Endothelial cell (in vitro differentiated cells): ENCODE data around the gene FADS3. TPM values are rescaled to one million over a fixed set of nuclear protein-coding genes. Genes with fewer than 3 reads are reported as not detected.
A peak's percentile ranks its signal among the peaks of the same experiment; 100 is the strongest.

Experiments
- DNase-seq: peaks from one replicate; pipeline ENCODE4 v3.0.0; 2021; ENCODE audit warnings: low spot score
- H3K27ac Mint-ChIP-seq: one replicate; pipeline ENCODE4 v1.8.0; 2021; ENCODE audit warnings: mixed read lengths, inconsistent platforms; ENCODE audit not compliant: unreplicated experiment
- H3K27me3 Mint-ChIP-seq: one replicate; pipeline ENCODE4 v1.8.0; 2021; ENCODE audit warnings: mild to moderate bottlenecking, moderate library complexity, mixed read lengths, inconsistent platforms; ENCODE audit not compliant: unreplicated experiment
- H3K36me3 Mint-ChIP-seq: one replicate; pipeline ENCODE4 v1.8.0; 2021; ENCODE audit warnings: mild to moderate bottlenecking, low read depth, mixed read lengths, inconsistent platforms; ENCODE audit not compliant: unreplicated experiment
- H3K4me1 Mint-ChIP-seq: one replicate; pipeline ENCODE4 v1.8.0; 2021; ENCODE audit warnings: mild to moderate bottlenecking, mixed read lengths, inconsistent platforms; ENCODE audit not compliant: unreplicated experiment
- H3K4me3 Mint-ChIP-seq: one replicate; pipeline ENCODE4 v1.8.0; 2021; ENCODE audit warnings: mild to moderate bottlenecking, mixed read lengths, inconsistent platforms; ENCODE audit not compliant: unreplicated experiment
- H3K9me3 Mint-ChIP-seq: one replicate; pipeline ENCODE4 v1.8.0; 2021; ENCODE audit warnings: mixed read lengths, inconsistent platforms; ENCODE audit not compliant: unreplicated experiment
- microRNA-seq: library from miRNA; unstranded; fragments of <30 nt; microRNA quantifications from one replicate; pipeline ENCODE4, GENCODE V29; 2020; ENCODE audit not compliant: unreplicated experiment
- total RNA-seq: library from RNA; stranded (reverse); fragmentation: NEBNext Ultra II Directional; extraction: Animal tissue kit (Norgen Biotek cat#: 25700); gene quantifications from one replicate; pipeline ENCODE4 v1.2.1, GENCODE V29; 2021; ENCODE audit not compliant: unreplicated experiment
- TF ChIP-seq, protein P1 (sequence below): fragments of 200-600 bp; sonication (generic); IDR thresholded peaks from one replicate; pipeline ENCODE4 v1.5.0; 2021; ENCODE audit warnings: antibody characterized with exemption; ENCODE audit not compliant: unreplicated experiment

FADS3 gene
- total RNA-seq, 1 donor from 2014 or later, result 42.0 TPM

DNA sequence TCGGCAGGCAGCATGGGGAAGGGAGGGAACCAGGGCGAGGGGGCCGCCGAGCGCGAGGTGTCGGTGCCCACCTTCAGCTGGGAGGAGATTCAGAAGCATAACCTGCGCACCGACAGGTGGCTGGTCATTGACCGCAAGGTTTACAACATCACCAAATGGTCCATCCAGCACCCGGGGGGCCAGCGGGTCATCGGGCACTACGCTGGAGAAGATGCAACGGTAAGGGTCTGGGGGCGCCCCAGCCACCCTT lies 63.0 kb downstream of the FADS3 start:
- peak overlapping the region; percentile 98 for H3K4me3 Mint-ChIP-seq
- H3K9me3 Mint-ChIP-seq, result no peaks in the 10 kb centered on the region
- H3K4me1 Mint-ChIP-seq, result peaks cover 49% of the 10 kb centered on the region
- peaks cover 16% of the 10 kb centered on the region for H3K36me3 Mint-ChIP-seq
- peaks cover 15% of the 10 kb centered on the region for H3K27me3 Mint-ChIP-seq
- TF ChIP-seq, protein P1, sequence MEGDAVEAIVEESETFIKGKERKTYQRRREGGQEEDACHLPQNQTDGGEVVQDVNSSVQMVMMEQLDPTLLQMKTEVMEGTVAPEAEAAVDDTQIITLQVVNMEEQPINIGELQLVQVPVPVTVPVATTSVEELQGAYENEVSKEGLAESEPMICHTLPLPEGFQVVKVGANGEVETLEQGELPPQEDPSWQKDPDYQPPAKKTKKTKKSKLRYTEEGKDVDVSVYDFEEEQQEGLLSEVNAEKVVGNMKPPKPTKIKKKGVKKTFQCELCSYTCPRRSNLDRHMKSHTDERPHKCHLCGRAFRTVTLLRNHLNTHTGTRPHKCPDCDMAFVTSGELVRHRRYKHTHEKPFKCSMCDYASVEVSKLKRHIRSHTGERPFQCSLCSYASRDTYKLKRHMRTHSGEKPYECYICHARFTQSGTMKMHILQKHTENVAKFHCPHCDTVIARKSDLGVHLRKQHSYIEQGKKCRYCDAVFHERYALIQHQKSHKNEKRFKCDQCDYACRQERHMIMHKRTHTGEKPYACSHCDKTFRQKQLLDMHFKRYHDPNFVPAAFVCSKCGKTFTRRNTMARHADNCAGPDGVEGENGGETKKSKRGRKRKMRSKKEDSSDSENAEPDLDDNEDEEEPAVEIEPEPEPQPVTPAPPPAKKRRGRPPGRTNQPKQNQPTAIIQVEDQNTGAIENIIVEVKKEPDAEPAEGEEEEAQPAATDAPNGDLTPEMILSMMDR, result no peak
- peak overlapping the region; percentile 42 for H3K27ac Mint-ChIP-seq
- no peak for DNase-seq

DNA sequence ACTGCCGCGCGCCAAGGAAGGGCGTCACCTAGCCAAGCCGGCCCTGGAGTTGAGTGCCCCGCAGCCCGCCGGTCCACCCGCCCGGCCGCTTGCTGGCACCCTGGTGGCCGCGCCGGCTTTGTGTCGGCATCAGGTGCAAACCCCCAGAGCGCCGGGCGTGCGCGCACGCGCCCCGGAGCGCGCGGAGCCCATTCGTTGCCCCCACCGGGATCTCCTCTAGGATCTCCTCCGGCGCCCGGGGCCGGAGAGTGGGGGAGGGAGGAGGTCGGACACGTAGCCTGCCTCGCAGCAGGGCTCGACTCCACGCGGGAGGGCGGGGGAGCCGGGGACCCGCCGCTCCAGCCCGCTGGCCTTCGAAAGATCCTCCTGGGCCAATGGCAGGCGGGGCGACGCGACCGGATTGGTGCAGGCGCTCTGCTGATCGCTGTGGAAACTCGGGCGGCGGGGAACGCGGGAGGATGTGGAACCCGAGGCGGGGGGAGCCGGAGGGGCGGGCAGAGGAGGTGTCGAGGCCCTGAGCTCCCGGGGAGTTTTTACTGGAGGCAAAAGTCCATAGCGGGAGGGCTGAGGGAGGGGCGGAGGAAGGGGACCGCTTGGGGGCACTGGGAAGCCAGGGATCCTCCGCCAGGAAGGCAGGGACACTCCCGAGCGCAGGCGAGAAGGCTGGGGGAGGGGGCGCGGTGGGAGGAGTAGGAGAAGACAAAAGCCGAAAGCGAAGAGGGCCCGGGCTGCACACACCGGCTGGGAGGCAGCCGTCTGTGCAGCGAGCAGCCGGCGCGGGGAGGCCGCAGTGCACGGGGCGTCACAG lies 63.6 kb downstream of the FADS3 start, which contains the start of gene FADS2:
Gene FADS2 (plus strand): TSS at position 730 of the 808 bp plus-strand sequence. CDS start 91 bp downstream, outside the sequence.
- peak within 1 kb of the TSS; percentile 89 for H3K27ac Mint-ChIP-seq
- H3K27me3 Mint-ChIP-seq, result peaks cover 10% of the 10 kb centered on the region
- TF ChIP-seq, protein P1, result peak; percentile 8
- no peaks in the 10 kb centered on the region for H3K9me3 Mint-ChIP-seq
- peaks cover 44% of the 10 kb centered on the region for H3K4me1 Mint-ChIP-seq
- peaks cover 11% of the 10 kb centered on the region for H3K36me3 Mint-ChIP-seq
- peak; percentile 93 for DNase-seq
- H3K4me3 Mint-ChIP-seq, result peak within 1 kb of the TSS; percentile 98

- Mint-ChIP-seq H3K4me3 (peak overlapping the region; percentile 86), H3K4me1 (peaks cover 39% of the 10 kb centered on the region), H3K27me3 (peaks cover 9% of the 10 kb centered on the region), H3K9me3 (no peaks in the 10 kb centered on the region), H3K27ac (peak overlapping the region; percentile 89), H3K36me3 (peaks cover 7% of the 10 kb centered on the region)
- TF ChIP-seq, protein P1, result no peak
- DNase-seq, result no peak
Measured at GRCh38 chr11:61826930-61827570, 64.3 kb downstream of the FADS3 start.

Small RNA genes within 50 kb of the gene (microRNA-seq; reads per million reads assigned to microRNA genes)
- 3.6 reads per million, percentile 42 among the genes with 10 or more reads in this experiment for gene MIR6746

Other genes starting within 250 kb of the FADS3 start
- gene DAGLA, start 211.2 kb downstream of the FADS3 start, total RNA-seq, result 3.2 TPM
- 1.5 TPM for gene MYRF, start 138.9 kb downstream of the FADS3 start, total RNA-seq
- 125 TPM for gene TMEM258, start 98.9 kb downstream of the FADS3 start, total RNA-seq
- gene FEN1, start 98.6 kb downstream of the FADS3 start, total RNA-seq, result 22.0 TPM
- gene FADS1, start 74.5 kb downstream of the FADS3 start, total RNA-seq, result 102 TPM
- gene FADS2, start 63.2 kb downstream of the FADS3 start, total RNA-seq, result 682 TPM
- gene RAB3IL1, start 26.0 kb upstream of the FADS3 start, total RNA-seq, result 8.9 TPM
- 0.08 TPM for gene BEST1, start 58.8 kb upstream of the FADS3 start, total RNA-seq
- gene FTH1, start 76.1 kb upstream of the FADS3 start, total RNA-seq, result 837 TPM
- gene INCENP, start 232.5 kb upstream of the FADS3 start, total RNA-seq, result 26.0 TPM